Mesenchymal stem cell (in vitro differentiated cells and primary cell): ENCODE results near the gene DEFB128.
"Not testable (repeated sequence)": the region's sequence is repeated elsewhere in the genome, so short reads cannot be mapped to it uniquely, and the experiment has no call there.

Experiments used
- DNase-seq: peaks from one replicate; pipeline ENCODE4 v3.0.0-alpha.2; 2013
- H2AFZ ChIP-seq: one replicate; pipeline ENCODE4 v1.6.1; 2013; ENCODE audit warnings: low read depth, mild to moderate bottlenecking, control low read depth, inconsistent platforms, low read length, moderate library complexity
- H2AK5ac ChIP-seq: 2 replicates; pipeline ENCODE4 v1.6.1; 2013; ENCODE audit warnings: low read length, moderate library complexity, mild to moderate bottlenecking, inconsistent platforms; ENCODE audit not compliant: severe bottlenecking
- H2BK120ac ChIP-seq: one replicate; pipeline ENCODE4 v1.6.1; 2013; ENCODE audit warnings: low read depth, mild to moderate bottlenecking, inconsistent platforms, low read length, moderate library complexity
- H2BK12ac ChIP-seq, 2 experiments: one replicate each; pipeline ENCODE4 v1.6.1; 2013; ENCODE audit warnings: inconsistent platforms in 2 of 2, low read length in 2 of 2, mild to moderate bottlenecking in 2 of 2, moderate library complexity in 2 of 2, control low read depth in 1 of 2
- H2BK15ac ChIP-seq: one replicate; pipeline ENCODE4 v1.6.1; 2013; ENCODE audit warnings: mild to moderate bottlenecking, low read depth, inconsistent platforms; ENCODE audit not compliant: poor library complexity, severe bottlenecking
- H2BK5ac ChIP-seq: 2 replicates; pipeline ENCODE4 v1.6.1; 2013; ENCODE audit warnings: low read depth, mild to moderate bottlenecking, low read length, control low read depth, inconsistent platforms; ENCODE audit not compliant: poor library complexity, severe bottlenecking
- H3K14ac ChIP-seq, 2 experiments: one replicate each; pipeline ENCODE4 v1.6.1; 2013; ENCODE audit warnings: inconsistent platforms in 2 of 2, low read length in 2 of 2, control low read depth in 1 of 2, mild to moderate bottlenecking in 1 of 2, moderate library complexity in 1 of 2
- H3K18ac ChIP-seq, 2 experiments: one replicate each; pipeline ENCODE4 v1.6.1; 2013; ENCODE audit warnings: inconsistent platforms in 2 of 2, low read length in 2 of 2, control low read depth in 1 of 2, low read depth in 1 of 2, mild to moderate bottlenecking in 1 of 2
- H3K23ac ChIP-seq, 2 experiments: one replicate each; pipeline ENCODE4 v1.6.1; 2013; ENCODE audit warnings: inconsistent platforms in 2 of 2, low read length in 2 of 2, mild to moderate bottlenecking in 2 of 2, moderate library complexity in 2 of 2, control low read depth in 1 of 2
- H3K27ac ChIP-seq: 2 replicates; pipeline ENCODE4 v1.5.1; 2013; ENCODE audit warnings: mild to moderate bottlenecking, moderate library complexity, low read length, control low read depth, inconsistent platforms; ENCODE audit not compliant: poor library complexity, severe bottlenecking
- H3K27me3 ChIP-seq, 2 experiments: 2 replicates each; pipeline versions ENCODE4 v1.6.1 to v1.7.0; 2013; ENCODE audit warnings: low read length in 2 of 2, mild to moderate bottlenecking in 2 of 2, moderate library complexity in 2 of 2, control low read depth in 1 of 2, inconsistent platforms in 1 of 2; ENCODE audit not compliant: control insufficient read depth in 1 of 2, insufficient read depth in 1 of 2
- H3K36me3 ChIP-seq, 2 experiments: 2 replicates each; pipeline versions ENCODE4 v1.6.1 to v1.7.0; 2013; ENCODE audit warnings: low read length in 2 of 2, control low read depth in 1 of 2, inconsistent platforms in 1 of 2, low read depth in 1 of 2, mild to moderate bottlenecking in 1 of 2; ENCODE audit not compliant: insufficient read depth in 2 of 2, control insufficient read depth in 1 of 2
- H3K4ac ChIP-seq, 2 experiments: one replicate each; pipeline ENCODE4 v1.6.1; 2013; ENCODE audit warnings: inconsistent platforms in 2 of 2, low read length in 2 of 2, mild to moderate bottlenecking in 2 of 2, moderate library complexity in 2 of 2, control low read depth in 1 of 2, low read depth in 1 of 2
- H3K4me1 ChIP-seq: 2 replicates; pipeline ENCODE4 v1.6.1; 2013; ENCODE audit warnings: low read depth, low read length, control low read depth; ENCODE audit not compliant: control insufficient read depth, insufficient read depth
- H3K4me2 ChIP-seq: 2 replicates; pipeline ENCODE4 v1.6.1; 2013; ENCODE audit warnings: low read length, mild to moderate bottlenecking, inconsistent platforms; ENCODE audit not compliant: poor library complexity, severe bottlenecking
- H3K4me3 ChIP-seq, 2 experiments: 2 replicates each; pipeline versions ENCODE4 v1.5.1 to v1.7.0; 2013; ENCODE audit warnings: low read length in 2 of 2, mild to moderate bottlenecking in 2 of 2, control low read depth in 1 of 2, low read depth in 1 of 2; ENCODE audit not compliant: insufficient read depth in 1 of 2
- H3K79me1 ChIP-seq: replicated peaks from 2 replicates; pipeline ENCODE4 v1.6.1; 2013; ENCODE audit warnings: mild to moderate bottlenecking, control low read depth, low read length, inconsistent platforms; ENCODE audit not compliant: poor library complexity, severe bottlenecking
- H3K9ac ChIP-seq: 2 replicates; pipeline ENCODE4 v1.7.0; 2013; ENCODE audit warnings: mild to moderate bottlenecking, low read length, moderate library complexity
- H3K9me3 ChIP-seq: 2 replicates; pipeline ENCODE4 v1.7.0; 2013; ENCODE audit warnings: mild to moderate bottlenecking, low read length; ENCODE audit not compliant: control insufficient read depth
- H4K8ac ChIP-seq: one replicate; pipeline ENCODE4 v1.6.1; 2013; ENCODE audit warnings: inconsistent platforms, mild to moderate bottlenecking, low read length, moderate library complexity
- H4K91ac ChIP-seq: one replicate; pipeline ENCODE4 v1.6.1; 2013; ENCODE audit warnings: mild to moderate bottlenecking, low read length, inconsistent platforms
- WGBS: methylation state at CpG from one replicate; pipeline ENCODE4 v1.1.7; 2013; ENCODE audit warnings: mixed read lengths; 5-methylcytosine and 5-hydroxymethylcytosine counted together

The DEFB128 gene

GRCh38 chr20:227439-228105, 38.1 kb upstream of the DEFB128 start:
- no peak overlapping the region for H3K9ac ChIP-seq
- H3K23ac ChIP-seq = no peak overlapping the region
- H2BK12ac ChIP-seq = no peak overlapping the region
- H3K4me1 ChIP-seq = no peaks in the 10 kb centered on the region
- no peak overlapping the region for H3K14ac ChIP-seq
- no peak overlapping the region for H4K91ac ChIP-seq
- 71% methylated on average over 3 of the region's 3 CpGs for WGBS
- no peak overlapping the region for H2BK120ac ChIP-seq
- H3K79me1 ChIP-seq = no peaks in the 10 kb centered on the region
- no peak overlapping the region for H3K18ac ChIP-seq
- no peak overlapping the region for H4K8ac ChIP-seq
- H2BK15ac ChIP-seq = no peak overlapping the region
- H2AFZ ChIP-seq = no peak overlapping the region
- no peak overlapping the region for H3K4ac ChIP-seq
- no peaks in the 10 kb centered on the region for H3K9me3 ChIP-seq
- H2AK5ac ChIP-seq = no peak overlapping the region
- peaks cover 10 to 33% of the 10 kb centered on the region in 2 experiments for H3K27me3 ChIP-seq
- H3K36me3 ChIP-seq = no peaks in the 10 kb centered on the region
- no peak overlapping the region for H3K27ac ChIP-seq
- H3K4me2 ChIP-seq = no peak overlapping the region
- no peak overlapping the region for H3K4me3 ChIP-seq
- DNase-seq = no peak
- H2BK5ac ChIP-seq = no peak overlapping the region

GRCh38 chr20:226958-227357, 37.4 kb upstream of the DEFB128 start, which contains the start of gene DEFB129:
DEFB129 (plus strand) TSS chr20:227258; CDS start chr20:227289, 31 bp downstream.
- 56% methylated on average over 2 of the region's 3 CpGs for WGBS
- peaks cover 10 to 35% of the 10 kb centered on the region in 2 experiments for H3K27me3 ChIP-seq
- no peaks in the 10 kb centered on the region for H3K79me1 ChIP-seq

GRCh38 chr20:225879-226278, 36.4 kb upstream of the DEFB128 start:
- H3K9me3 ChIP-seq, H3K36me3 ChIP-seq, H2AFZ ChIP-seq, H2AK5ac ChIP-seq, H2BK5ac ChIP-seq, DNase-seq, H4K8ac ChIP-seq, H3K14ac ChIP-seq, H2BK12ac ChIP-seq, H2BK120ac ChIP-seq, H3K4me3 ChIP-seq, H3K9ac ChIP-seq, H3K4me2 ChIP-seq, H3K27ac ChIP-seq, H4K91ac ChIP-seq, H3K23ac ChIP-seq, H3K79me1 ChIP-seq, H3K4me1 ChIP-seq, H2BK15ac ChIP-seq, H3K18ac ChIP-seq, H3K4ac ChIP-seq: not testable (repeated sequence)
- 95% methylated on average over 2 of the region's 3 CpGs for WGBS
- H3K27me3 ChIP-seq = peaks cover 10 to 43% of the 10 kb centered on the region in 2 experiments

More at GRCh38 chr20:226958-227357, 37.4 kb upstream of the DEFB128 start, which contains the start of gene DEFB129:
- Histone ChIP-seq H3K18ac (no peak within 1 kb of the TSS), H3K36me3 (no peaks in the 10 kb centered on the region), H3K4me1 (no peaks in the 10 kb centered on the region), H3K9me3 (no peaks in the 10 kb centered on the region), H3K4me3 (no peak within 1 kb of the TSS), H3K27ac (no peak within 1 kb of the TSS), H4K91ac (no peak within 1 kb of the TSS), H3K4ac (no peak within 1 kb of the TSS), H2BK15ac (no peak within 1 kb of the TSS), H2AK5ac (no peak within 1 kb of the TSS), H2BK5ac (no peak within 1 kb of the TSS), H2BK12ac (no peak within 1 kb of the TSS), H2BK120ac (no peak within 1 kb of the TSS), H3K14ac (no peak within 1 kb of the TSS), H4K8ac (no peak within 1 kb of the TSS), H2AFZ (no peak within 1 kb of the TSS), H3K4me2 (no peak within 1 kb of the TSS), H3K23ac (no peak within 1 kb of the TSS), H3K9ac (no peak within 1 kb of the TSS)
- DNase-seq = no peak

GRCh38 chr20:221258-221830, 31.8 kb upstream of the DEFB128 start:
- Histone ChIP-seq H2BK12ac (no peak overlapping the region), H3K23ac (no peak overlapping the region), H3K4me3 (no peak overlapping the region), H4K91ac (no peak overlapping the region), H3K9ac (no peak overlapping the region), H3K9me3 (no peaks in the 10 kb centered on the region), H2BK120ac (no peak overlapping the region), H3K27ac (no peak overlapping the region), H3K14ac (no peak overlapping the region), H2BK15ac (no peak overlapping the region), H4K8ac (no peak overlapping the region), H3K79me1 (no peaks in the 10 kb centered on the region), H2BK5ac (no peak overlapping the region), H2AFZ (no peak overlapping the region), H3K4me1 (no peaks in the 10 kb centered on the region), H2AK5ac (no peak overlapping the region), H3K4ac (no peak overlapping the region), H3K27me3 (peaks cover 6 to 53% of the 10 kb centered on the region in 2 experiments), H3K4me2 (no peak overlapping the region), H3K36me3 (no peaks in the 10 kb centered on the region), H3K18ac (no peak overlapping the region)
- WGBS = no CpG with 5 or more reads among the region's 1 CpG
- DNase-seq = no peak
